Psoas muscle (tissue), 8 donors: ENCODE measurements around the gene CNRIP1. TPM values are rescaled to one million over a fixed set of nuclear protein-coding genes. Genes with fewer than 3 reads are reported as not detected.
A peak's percentile ranks its signal among the peaks of the same experiment; 100 is the strongest.

Experiments
- ATAC-seq, 4 donors: fragments of 200-7000 bp; cut with Tn5 transposase; one replicate each; pipeline ENCODE4 v1.9.1; 2020; ENCODE audit warnings: moderate library complexity in 3 of 4, mild to moderate bottlenecking in 2 of 4
- DNase-seq, 2 donors: peaks; one replicate each; pipeline ENCODE4 v3.0.0-alpha.2; 2020
- H3K27ac ChIP-seq: fragments of 200-600 bp; one replicate; pipeline ENCODE4 v1.8.0; 2022
- H3K27me3 ChIP-seq, 3 donors: fragments of 200-600 bp in 1 of 3; one replicate each; pipeline versions ENCODE4 v1.6.1 to v1.8.0; 2013 to 2022; ENCODE audit warnings: low read length in 2 of 3, mild to moderate bottlenecking in 2 of 3, moderate library complexity in 1 of 3; ENCODE audit not compliant: insufficient read depth in 3 of 3
- H3K36me3 ChIP-seq, 2 donors: fragments of 200-600 bp in 1 of 2; one replicate each; pipeline versions ENCODE4 v1.6.1 to v1.8.0; 2013 to 2022; ENCODE audit warnings: low read depth in 1 of 2, mild to moderate bottlenecking in 1 of 2, moderate library complexity in 1 of 2; ENCODE audit not compliant: insufficient read depth in 1 of 2
- H3K4me1 ChIP-seq: fragments of 200-600 bp; one replicate; pipeline ENCODE4 v1.8.0; 2022
- H3K4me3 ChIP-seq: fragments of 200-600 bp; one replicate; pipeline ENCODE4 v1.8.0; 2022; ENCODE audit warnings: mild to moderate bottlenecking
- H3K9me3 ChIP-seq: fragments of 200-600 bp; one replicate; pipeline ENCODE4 v1.8.0; 2022
- CTCF ChIP-seq: fragments of 200-600 bp; IDR thresholded peaks from one replicate; pipeline ENCODE4 v1.8.0; 2022; ENCODE audit warnings: antibody characterized with exemption
- WGBS, 3 donors: extraction: QIAGEN DNeasy Blood & Tissue Kit; methylation state at CpG; one replicate each; pipeline versions ENCODE4 v1.1.6 to v1.1.7; 2013; 5-methylcytosine and 5-hydroxymethylcytosine counted together
- intact Hi-C, 2 donors: fragments of 100-400 bp; cut with DNase I; formaldehyde crosslinking; loops; one replicate each; pipeline versions ENCODE4 v1.11.0 to v1.14.2; 2022
- polyA plus RNA-seq, 3 donors: library from polyadenylated mRNA; stranded (reverse); fragments of 200-250 nt; gene quantifications; one replicate each; pipeline ENCODE4 v1.2.3, GENCODE V29; 2013
- total RNA-seq, 4 donors: library from RNA; stranded (reverse); fragmentation: NEBNext Ultra II Directional in 2 of 4; extraction: Animal tissue kit (Norgen Biotek cat#: 25700) in 2 of 4; gene quantifications; one replicate each; pipeline versions ENCODE4 v1.2.1 to v1.2.4, GENCODE V29; 2021 to 2023
- donor health status: healthy with polysubstance abuse.
- donor health status: DM: no; HTN: no; CAD: no; lungs with moderate emphysema.
- donor health status: Bipolar disorder and iron deficiency.
- donor health status: healthy.
- donor health status: DM: yes; HTN: yes; CAD: no.
- donor health status: DM: no; HTN: no; CAD: no.
- donor health status: DM: no; HTN: no; CAD: no.
- donor health status: DM: yes; HTN: yes; CAD: no.

The CNRIP1 gene
- total and polyA plus RNA-seq, 7 donors, result 3.5 to 11.7 (median 5.3) TPM

- DNase-seq (peak; percentile 36 to 66), ATAC-seq (no peak)
- H3K27ac ChIP-seq, result no peak overlapping the region
- no peaks in the 10 kb centered on the region for H3K9me3 ChIP-seq
- WGBS, 3 donors, result 34 to 61% (median 55%) methylated on average over 3 of the region's 3 CpGs
- no peaks in the 10 kb centered on the region for H3K36me3 ChIP-seq
- no peak overlapping the region for H3K4me3 ChIP-seq
- no peaks in the 10 kb centered on the region for H3K27me3 ChIP-seq
- TF ChIP-seq CTCF, result no peak
- intact Hi-C loops, result loop anchor here (5.0 kb wide), 1 partner anchor 163 kb away; no protein-coding TSS in a partner anchor
- H3K4me1 ChIP-seq, result peaks cover 55% of the 10 kb centered on the region
These were observed 34.9 kb downstream of the CNRIP1 start for GRCh38 chr2:68284896-68285295.

DNA sequence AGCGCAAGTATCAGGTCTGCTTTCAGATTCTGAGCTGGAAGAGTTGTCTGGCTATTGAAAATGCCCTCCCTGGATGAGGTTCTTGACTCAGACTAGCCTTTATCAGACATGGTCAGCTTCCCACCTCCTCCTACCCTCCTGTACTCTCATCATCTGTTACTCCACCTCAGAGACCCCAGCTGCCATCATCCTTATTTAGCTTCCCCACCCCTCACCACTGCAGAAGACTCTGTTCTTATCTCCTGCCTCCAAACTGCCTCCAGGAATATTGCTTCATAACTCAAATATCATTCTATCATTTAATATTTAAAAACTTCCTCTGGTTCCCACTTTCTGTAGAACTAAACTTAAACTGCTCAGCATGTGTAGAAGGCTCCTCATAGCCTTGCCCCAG is 36.3 kb downstream of the CNRIP1 start:
- Histone ChIP-seq H3K27ac (no peak overlapping the region), H3K9me3 (no peaks in the 10 kb centered on the region), H3K4me3 (no peak overlapping the region), H3K4me1 (peaks cover 40% of the 10 kb centered on the region), H3K27me3 (no peaks in the 10 kb centered on the region), H3K36me3 (no peaks in the 10 kb centered on the region)
- WGBS, 3 donors, result 96 to 100% (median 97%) methylated on average over 1 of the region's 1 CpG
- ATAC-seq (no peak), DNase-seq (no peak)
- intact Hi-C loops, result loop anchor here (2.0 to 5.0 kb wide), 3 partner anchors 27 to 161 kb away; no protein-coding TSS in a partner anchor
- TF ChIP-seq CTCF, result no peak

DNA sequence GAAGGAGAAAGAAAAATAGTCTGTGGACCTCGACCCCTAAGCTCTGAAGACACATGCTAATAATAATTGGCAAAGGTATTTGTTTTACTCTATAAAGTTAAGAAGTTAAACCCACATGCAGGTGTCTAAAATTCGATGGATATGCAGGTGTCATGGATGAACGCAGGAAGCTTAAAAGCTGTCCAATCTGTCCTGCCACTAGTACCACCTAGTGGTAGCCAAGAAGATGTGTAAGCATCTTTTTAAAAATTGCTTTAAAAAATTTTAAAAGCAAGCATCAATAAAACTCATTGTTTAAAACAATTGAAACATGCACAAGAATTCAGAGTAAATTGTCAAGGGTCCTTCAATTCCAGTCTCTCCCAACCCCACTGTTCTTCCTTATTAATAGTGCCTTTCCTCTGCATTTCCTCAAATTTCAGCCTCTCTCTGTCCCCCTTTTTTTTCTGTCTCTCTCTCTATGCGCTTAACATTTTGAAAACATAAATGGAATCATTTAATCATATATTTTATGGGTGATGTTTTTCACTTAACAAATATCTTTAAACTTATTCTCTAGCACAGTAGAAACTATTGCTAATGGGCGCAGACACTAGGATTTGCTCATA is 36.8 kb downstream of the CNRIP1 start:
- ATAC-seq, result peak in 3 of 4 donors; percentile 57 to 76 (median 64)

DNA sequence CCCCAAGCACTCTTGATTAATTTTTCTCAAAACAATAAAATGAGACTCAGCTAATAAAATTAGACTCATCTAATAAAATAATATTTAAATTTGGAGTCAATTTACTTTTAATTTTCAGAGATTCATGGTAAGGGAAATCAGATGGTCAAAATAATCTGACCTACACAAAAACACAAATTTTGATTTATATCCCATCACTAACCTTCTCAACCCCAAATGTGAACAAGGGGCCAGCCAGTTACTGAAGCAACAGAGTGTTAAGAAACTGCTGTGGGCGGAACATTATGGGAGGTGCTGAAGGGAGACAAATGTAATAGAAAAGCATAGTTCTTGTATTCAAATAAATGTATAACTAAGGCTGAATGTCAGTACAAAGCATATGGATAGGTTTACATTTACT is 39.0 kb downstream of the CNRIP1 start:
- ATAC-seq (no peak), DNase-seq (no peak)
- intact Hi-C loops, result loop anchor here (5.0 kb wide), 1 partner anchor 158 kb away; no protein-coding TSS in a partner anchor
- no peaks in the 10 kb centered on the region for H3K9me3 ChIP-seq
- no peaks in the 10 kb centered on the region for H3K27me3 ChIP-seq
- no peak overlapping the region for H3K27ac ChIP-seq
- TF ChIP-seq CTCF, result no peak
- no peak overlapping the region for H3K4me3 ChIP-seq
- peaks cover 25% of the 10 kb centered on the region for H3K4me1 ChIP-seq
- 88 to 94% (median 94%) methylated on average over 1 of the region's 1 CpG for WGBS, 3 donors
- no peaks in the 10 kb centered on the region for H3K36me3 ChIP-seq

More for the DNA sequence above, 36.8 kb downstream of the CNRIP1 start:
- no peak for DNase-seq
- Histone ChIP-seq H3K9me3 (no peaks in the 10 kb centered on the region), H3K36me3 (no peaks in the 10 kb centered on the region), H3K27me3 (no peaks in the 10 kb centered on the region), H3K27ac (no peak overlapping the region), H3K4me1 (peaks cover 37% of the 10 kb centered on the region), H3K4me3 (no peak overlapping the region)
- intact Hi-C loops, result loop anchor here (2.0 to 5.0 kb wide), 3 partner anchors 26 to 161 kb away; no protein-coding TSS in a partner anchor
- whole genome bisulfite sequencing, 3 donors, result 38 to 41% (median 38%) methylated on average over 5 of the region's 5 CpGs
- TF ChIP-seq CTCF, result peak; percentile 79
